Neural cell (in vitro differentiated cells): ENCODE data around the gene BCAP31. TPM values are rescaled to one million over a fixed set of nuclear protein-coding genes. Genes with fewer than 3 reads are reported as not detected.

Experiments used
- H2AFZ ChIP-seq: fragments of 200-600, 300-800 bp; sonication (generic), shearing (Covaris generic); 2 replicates; pipeline ENCODE4 v1.6.0; 2014; ENCODE audit warnings: low read depth, mild to moderate bottlenecking, antibody characterized with exemption, low read length, moderate library complexity
- H3F3A ChIP-seq: fragments of 200-600 bp; shearing (Covaris generic); 2 replicates; pipeline ENCODE4 v1.6.1; 2016; ENCODE audit warnings: mild to moderate bottlenecking, moderate library complexity, mixed read lengths, antibody characterized with exemption, low read length; ENCODE audit not compliant: insufficient read depth, poor library complexity, severe bottlenecking
- H3K27ac ChIP-seq: fragments of 200-600, 300-800 bp; sonication (generic), shearing (Covaris generic); 2 replicates; pipeline ENCODE4 v1.5.1; 2014; ENCODE audit warnings: mild to moderate bottlenecking, low read length, moderate library complexity
- H3K27me3 ChIP-seq: fragments of 300-800, 200-600 bp; sonication (generic), shearing (Covaris generic); 2 replicates; pipeline ENCODE4 v1.6.0; 2014; ENCODE audit warnings: mild to moderate bottlenecking, low read depth, low read length, moderate library complexity; ENCODE audit not compliant: insufficient read depth
- H3K36me3 ChIP-seq: fragments of 300-800, 200-600 bp; sonication (generic), shearing (Covaris generic); 2 replicates; pipeline ENCODE4 v1.5.1; 2014; ENCODE audit warnings: mild to moderate bottlenecking, antibody characterized with exemption, low read length, moderate library complexity; ENCODE audit not compliant: insufficient read depth
- H3K4me2 ChIP-seq: fragments of 300-800, 200-600 bp; sonication (generic), shearing (Covaris generic); 2 replicates; pipeline ENCODE4 v1.6.0; 2014; ENCODE audit warnings: mild to moderate bottlenecking, low read length
- H3K4me3 ChIP-seq: fragments of 300-800, 200-600 bp; sonication (generic), shearing (Covaris generic); 2 replicates; pipeline ENCODE4 v1.5.1; 2014; ENCODE audit warnings: mild to moderate bottlenecking, low read length, moderate library complexity
- H3K79me2 ChIP-seq: fragments of 200-600 bp; shearing (Covaris generic); replicated peaks from 2 replicates; pipeline ENCODE4 v1.6.0; 2014; ENCODE audit warnings: mild to moderate bottlenecking, low read length, moderate library complexity; ENCODE audit not compliant: insufficient read depth
- H3K9ac ChIP-seq: fragments of 300-800, 200-600 bp; sonication (generic), shearing (Covaris generic); 2 replicates; pipeline ENCODE4 v1.6.1; 2016; ENCODE audit warnings: mild to moderate bottlenecking, low read length, mixed read lengths
- H3K9me2 ChIP-seq: fragments of 200-600 bp; shearing (Covaris generic); 2 replicates; pipeline ENCODE4 v1.6.1; 2016; ENCODE audit warnings: mild to moderate bottlenecking, low read length, mixed read lengths; ENCODE audit not compliant: insufficient read depth
- H3K9me3 ChIP-seq: fragments of 200-600, 300-800 bp; sonication (generic), shearing (Covaris generic); 2 replicates; pipeline ENCODE4 v1.6.1; 2016; ENCODE audit warnings: mild to moderate bottlenecking, mixed run types, low read length, moderate library complexity, mixed read lengths
- H4K20me1 ChIP-seq: fragments of 200-600 bp; shearing (Covaris generic); 2 replicates; pipeline ENCODE4 v1.6.1; 2016; ENCODE audit warnings: mild to moderate bottlenecking, mixed run types; ENCODE audit not compliant: insufficient read depth
- CTCF ChIP-seq: fragments of 450-650 bp; IDR thresholded peaks from 2 replicates; pipeline ENCODE4 v1.5.1; 2014; ENCODE audit warnings: antibody characterized with exemption, mild to moderate bottlenecking, moderate library complexity; ENCODE audit not compliant: poor library complexity, severe bottlenecking
- EP300 ChIP-seq: fragments of 450-650 bp; conservative IDR thresholded peaks from 2 replicates; pipeline ENCODE4 v1.6.1; 2014; ENCODE audit warnings: antibody characterized with exemption, mild to moderate bottlenecking, moderate library complexity; ENCODE audit not compliant: poor library complexity, severe bottlenecking
- EZH2 ChIP-seq: fragments of 200-600, 300-800 bp; shearing (Covaris generic), sonication (generic); IDR thresholded peaks from 2 replicates; pipeline ENCODE4 v1.6.1; 2014; ENCODE audit warnings: antibody characterized with exemption, low read length, borderline replicate concordance, mild to moderate bottlenecking; ENCODE audit not compliant: insufficient read depth, poor library complexity, severe bottlenecking
- MXI1 ChIP-seq: fragments of 450-650 bp; conservative IDR thresholded peaks from 2 replicates; pipeline ENCODE4 v1.6.1; 2014; ENCODE audit warnings: antibody characterized with exemption, mild to moderate bottlenecking; ENCODE audit not compliant: poor library complexity, severe bottlenecking
- POLR2AphosphoS5 ChIP-seq: IDR thresholded peaks from 2 replicates; pipeline ENCODE4 v1.6.1; 2012
- RAD21 ChIP-seq: fragments of 450-650 bp; conservative IDR thresholded peaks from 2 replicates; pipeline ENCODE4 v1.6.1; 2014; ENCODE audit warnings: antibody characterized with exemption, mild to moderate bottlenecking, moderate library complexity
- REST ChIP-seq: IDR thresholded peaks from 2 replicates; pipeline ENCODE4 v1.6.1; 2012; ENCODE audit warnings: borderline replicate concordance
- SMC3 ChIP-seq: fragments of 450-650 bp; conservative IDR thresholded peaks from 2 replicates; pipeline ENCODE4 v1.6.1; 2014; ENCODE audit warnings: antibody characterized with exemption, mild to moderate bottlenecking, moderate library complexity; ENCODE audit not compliant: poor library complexity
- TAF1 ChIP-seq: IDR thresholded peaks from 2 replicates; pipeline ENCODE4 v1.6.1; 2012; ENCODE audit warnings: low read depth
- polyA plus RNA-seq: library from polyadenylated mRNA; depleted of rRNA; stranded (reverse); fragments of >200 nt; gene quantifications from 2 replicates; pipeline ENCODE4 v1.2.3, GENCODE V29; 2014

Gene BCAP31
- polyA plus RNA-seq, 1 donor from 2014 or later, result 182 TPM

GRCh38 chrX:153693216-153694086 lies 30.7 kb downstream of the BCAP31 start:
- no peaks in the 10 kb centered on the region for H3K9me3 ChIP-seq
- no peak for TF ChIP-seq TAF1
- TF ChIP-seq EZH2, result no peak
- TF ChIP-seq CTCF, result no peak
- no peak for TF ChIP-seq REST
- no peak for TF ChIP-seq RAD21
- TF ChIP-seq EP300, result no peak
- no peak for TF ChIP-seq POLR2AphosphoS5
- no peak for TF ChIP-seq SMC3
- TF ChIP-seq MXI1, result no peak
- H3K4me2 ChIP-seq, result no peak overlapping the region
- H3K9ac ChIP-seq, result no peak overlapping the region
- no peak overlapping the region for H3K4me3 ChIP-seq
- H3K9me2 ChIP-seq, result no peaks in the 10 kb centered on the region
- peaks cover 4% of the 10 kb centered on the region for H4K20me1 ChIP-seq
- no peaks in the 10 kb centered on the region for H3K27me3 ChIP-seq
- H3K79me2 ChIP-seq, result peaks cover 9% of the 10 kb centered on the region
- no peaks in the 10 kb centered on the region for H3K36me3 ChIP-seq
- no peak overlapping the region for H3K27ac ChIP-seq
- H2AFZ ChIP-seq, result no peak overlapping the region
- H3F3A ChIP-seq, result no peaks in the 10 kb centered on the region

- H3K27me3 ChIP-seq, result no peaks in the 10 kb centered on the region
- no peaks in the 10 kb centered on the region for H3K36me3 ChIP-seq
- no peak overlapping the region for H3K4me2 ChIP-seq
- H3K9ac ChIP-seq, result no peak overlapping the region
- peaks cover 9% of the 10 kb centered on the region for H3K79me2 ChIP-seq
- peaks cover 4% of the 10 kb centered on the region for H4K20me1 ChIP-seq
- H3K27ac ChIP-seq, result no peak overlapping the region
- no peak overlapping the region for H3K4me3 ChIP-seq
- H3F3A ChIP-seq, result no peaks in the 10 kb centered on the region
- H2AFZ ChIP-seq, result no peak overlapping the region
- H3K9me2 ChIP-seq, result no peaks in the 10 kb centered on the region
- H3K9me3 ChIP-seq, result no peaks in the 10 kb centered on the region
- TF ChIP-seq TAF1 (no peak), RAD21 (no peak), EZH2 (no peak), EP300 (no peak), REST (no peak), CTCF (no peak), MXI1 (no peak), SMC3 (no peak), POLR2AphosphoS5 (no peak)
Measured at GRCh38 chrX:153692611-153693156, 31.5 kb downstream of the BCAP31 start.
